Measurements from ENCODE around the gene CD109.

GRCh38 chr6:73830119-73830518, 134.1 kb downstream of the CD109 start:
- TF ChIP-seq CTCF (IDR thresholded peaks at IDR 0.05) (no peak), POLR2A (IDR thresholded peaks at IDR 0.05) (no peak), EP300 (IDR thresholded peaks at IDR 0.05; ENCODE audit: low read depth) (no peak)
